GM21825 (cell line): ENCODE measurements around the gene SEMG2.

ENCODE experiments used
- ATAC-seq: cut with Tn5 transposase; IDR thresholded peaks from one replicate; pipeline ENCODE4 v1.9.1; 2021; ENCODE audit warnings: mild to moderate bottlenecking, moderate library complexity; ENCODE audit not compliant: unreplicated experiment

Gene SEMG2

GRCh38 chr20:45226287-45226686, 5.1 kb downstream of the SEMG2 start:
- no peak for ATAC-seq

- ATAC-seq = no peak
Observed at GRCh38 chr20:45229264-45230056, 8.3 kb downstream of the SEMG2 start.

DNA sequence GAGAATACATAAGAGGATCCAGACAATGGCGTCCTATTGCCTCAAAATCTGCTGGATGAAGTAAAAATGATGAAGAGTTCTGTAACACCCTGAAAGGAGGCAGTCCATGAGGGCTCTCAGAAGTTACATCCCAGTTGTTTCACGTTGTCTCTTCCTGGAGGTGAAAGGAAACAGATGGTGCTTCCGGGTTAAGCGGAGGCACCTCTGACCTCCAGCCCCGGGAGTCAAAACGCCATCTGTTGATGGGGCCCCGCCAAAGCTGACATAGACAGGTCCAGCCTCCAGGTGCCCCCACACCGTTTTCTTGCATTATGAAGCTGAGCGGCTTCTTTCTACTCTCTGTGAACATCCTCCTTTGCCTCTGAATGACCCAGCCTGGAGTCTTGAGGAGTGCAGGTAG, 9.5 kb downstream of the SEMG2 start:
- no peak for ATAC-seq

DNA sequence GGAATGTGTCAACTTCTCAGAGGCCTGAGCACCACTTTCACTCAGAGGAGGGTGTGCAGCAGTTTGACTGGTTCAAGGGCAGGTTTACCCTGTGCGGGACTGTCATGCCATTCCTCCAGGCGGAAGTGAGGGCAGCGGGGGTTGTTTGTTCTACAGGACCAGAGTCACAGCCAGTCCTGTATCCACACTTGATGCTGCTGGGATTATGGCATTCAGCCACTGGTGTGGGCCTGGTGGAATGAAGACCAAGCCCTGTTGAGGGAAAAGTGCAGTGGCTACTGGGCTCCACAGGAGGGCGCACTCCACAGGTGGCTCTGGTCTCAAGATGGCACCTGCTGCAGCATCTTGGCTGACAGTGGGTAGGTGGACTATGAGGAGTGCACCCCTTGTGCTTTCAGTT, 14.8 kb downstream of the SEMG2 start:
- no peak for ATAC-seq

DNA sequence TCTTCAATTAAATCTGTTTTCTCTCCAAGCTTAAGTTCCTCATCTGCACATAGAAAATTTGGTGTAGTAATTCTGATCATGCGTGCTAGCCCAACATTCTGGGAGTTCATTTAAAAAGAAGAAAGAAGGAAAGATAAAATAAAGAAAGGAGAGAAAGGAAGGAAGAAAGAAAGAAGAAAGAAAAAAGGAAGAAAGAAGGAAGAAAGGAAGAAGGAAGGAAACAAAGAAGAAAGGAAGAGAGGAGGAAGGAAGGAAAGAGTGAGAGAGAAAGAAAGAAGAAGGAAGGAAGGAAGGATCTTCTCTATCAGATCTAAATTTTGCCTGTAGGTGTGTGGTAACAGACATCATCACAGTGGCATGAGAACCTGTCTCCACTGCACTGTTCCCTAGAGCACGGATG, 17.0 kb downstream of the SEMG2 start:
- ATAC-seq = no peak

DNA sequence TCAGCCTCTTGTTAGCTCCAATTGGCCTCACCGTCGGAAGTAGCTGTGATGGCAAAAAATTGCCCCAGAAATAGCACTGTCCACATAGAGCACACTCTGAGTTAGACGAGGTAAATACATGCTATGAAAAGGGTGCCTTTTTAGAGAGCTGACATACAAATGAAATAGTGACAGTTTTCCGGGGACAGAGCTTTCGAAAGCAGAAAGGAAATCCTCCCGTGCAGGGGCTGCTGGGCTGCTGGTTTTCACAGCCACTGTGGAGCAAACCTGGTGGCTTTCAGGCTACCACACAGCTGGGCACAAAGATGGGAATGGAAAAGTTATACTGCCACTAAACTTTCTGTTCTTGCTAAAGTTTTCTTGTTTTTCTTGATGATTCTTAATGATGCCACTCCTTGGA, 24.9 kb downstream of the SEMG2 start:
- ATAC-seq = no peak

- no peak for ATAC-seq
Observed at GRCh38 chr20:45247865-45248264, 26.7 kb downstream of the SEMG2 start.

DNA sequence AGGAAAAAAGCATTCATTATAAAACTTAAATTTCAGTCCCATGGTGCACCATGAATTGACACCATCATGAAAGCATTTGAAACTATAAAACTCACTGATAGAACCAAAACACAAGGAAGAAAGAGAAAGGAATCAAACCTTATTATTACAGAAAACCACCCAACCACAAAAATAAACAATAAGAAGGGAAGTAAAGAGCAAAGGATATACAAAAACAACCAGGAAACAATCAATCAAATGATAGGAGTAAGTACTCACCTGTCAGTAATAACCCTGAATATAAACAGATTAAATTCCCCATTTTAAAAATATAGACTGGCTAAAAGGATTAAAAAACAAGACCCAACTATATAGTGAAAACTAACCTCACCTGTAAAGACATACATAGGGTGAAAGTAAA, 27.4 kb downstream of the SEMG2 start:
- ATAC-seq = no peak

GRCh38 chr20:45251884-45252560, 30.8 kb downstream of the SEMG2 start:
- no peak for ATAC-seq

DNA sequence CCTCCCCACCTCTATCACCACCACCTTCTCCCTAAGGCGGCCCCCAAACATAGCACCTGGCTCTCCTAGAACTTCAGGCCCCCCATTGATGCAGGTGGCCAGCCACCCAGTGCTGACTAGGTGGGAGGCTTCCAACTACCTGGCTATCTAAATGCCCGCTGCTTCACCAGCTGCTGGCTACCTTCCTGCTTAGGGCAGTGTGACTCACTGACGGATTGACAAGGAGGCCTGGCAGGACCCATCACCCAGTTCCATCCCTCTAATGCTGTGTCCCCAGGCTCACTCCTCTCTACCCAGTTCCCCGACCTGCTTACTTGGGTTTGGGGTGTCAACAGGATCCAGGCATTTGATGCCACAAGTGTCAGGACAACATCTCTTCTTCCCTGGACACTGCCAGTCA, 32.1 kb downstream of the SEMG2 start:
- ATAC-seq = no peak

DNA sequence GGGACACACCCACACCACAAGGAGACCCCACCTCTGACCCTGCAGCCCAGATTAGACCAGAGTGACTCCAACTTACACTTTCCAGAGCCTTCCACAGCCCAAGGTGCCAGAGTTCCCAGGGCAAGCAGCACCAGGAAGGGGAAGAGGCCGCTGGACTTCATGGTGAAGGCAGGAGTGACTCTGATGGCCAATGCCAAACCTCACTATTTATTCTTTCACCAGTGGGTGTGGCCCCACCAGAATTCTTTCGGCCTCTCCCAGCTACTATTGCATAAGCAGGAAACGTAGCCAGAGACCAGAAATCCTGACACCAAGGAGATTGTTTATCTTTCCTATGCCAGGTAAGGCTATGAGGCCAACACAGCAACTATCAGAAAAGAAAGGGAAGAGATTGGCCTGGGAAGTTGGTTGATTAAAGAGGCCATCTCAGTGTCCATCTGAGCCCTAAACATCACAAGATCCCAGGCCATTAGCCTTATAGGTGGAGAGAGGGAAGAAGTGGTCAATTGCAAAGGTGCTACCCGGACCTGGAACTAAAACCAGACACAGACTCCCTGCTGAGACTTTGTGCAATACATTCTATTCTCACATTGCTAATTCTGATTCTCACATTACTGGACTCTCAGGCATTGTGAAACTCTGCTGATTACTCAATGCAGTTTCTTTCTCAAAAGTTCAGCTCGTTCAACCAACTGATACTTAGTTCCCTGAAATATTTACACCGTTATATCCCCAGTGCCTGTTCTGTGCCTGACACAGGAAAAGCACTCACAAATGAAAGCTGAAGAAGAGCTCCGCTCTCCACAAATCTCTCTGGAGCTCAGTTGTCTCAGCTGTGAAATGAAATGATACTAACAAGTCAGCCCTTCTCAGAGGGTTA, 33.5 kb downstream of the SEMG2 start, which contains the start of gene SLPI:
Gene SLPI (minus strand): TSS at position 182 of the 880 bp plus-strand sequence. CDS start 21 bp downstream, at position 161.
- no peak for ATAC-seq

DNA sequence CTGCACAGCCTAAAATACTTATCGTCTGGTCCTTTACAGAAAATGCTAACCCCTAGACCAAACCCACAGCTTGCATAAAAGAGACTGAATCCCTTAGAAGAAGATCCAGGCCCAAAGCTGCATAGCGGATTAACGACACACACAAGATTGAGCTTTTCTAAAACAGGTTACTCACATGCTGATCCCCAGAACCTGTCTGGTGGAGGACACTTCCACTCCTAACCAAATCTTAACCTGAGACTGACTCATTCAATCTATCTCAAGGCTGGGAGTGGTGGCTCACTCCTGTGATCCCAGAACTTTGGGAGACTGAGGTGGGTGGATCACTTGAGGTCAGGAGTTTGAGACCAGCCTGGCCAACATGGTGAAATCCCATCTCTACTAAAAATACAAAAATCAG, 36.0 kb downstream of the SEMG2 start:
- no peak for ATAC-seq

DNA sequence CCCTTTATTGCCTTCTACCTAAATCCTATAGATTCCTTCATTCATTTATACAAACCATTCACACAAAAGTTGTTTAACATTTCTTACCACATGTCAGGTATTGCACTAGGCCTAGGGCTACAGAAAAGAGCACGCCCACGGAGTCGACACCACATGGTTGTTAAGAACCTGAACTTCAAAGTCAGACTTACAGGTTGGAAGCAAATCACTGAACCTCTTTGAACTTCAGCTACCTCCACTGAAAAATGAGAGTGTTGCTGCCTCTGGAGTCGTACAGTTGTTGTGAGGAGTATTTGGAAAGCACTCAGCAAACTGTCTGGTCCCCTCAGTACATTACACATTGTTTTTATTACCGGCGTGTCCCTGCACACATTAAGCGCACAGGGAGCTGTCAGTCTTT, 36.5 kb downstream of the SEMG2 start:
- ATAC-seq = no peak

GRCh38 chr20:45258259-45258658, 37.1 kb downstream of the SEMG2 start:
- no peak for ATAC-seq

DNA sequence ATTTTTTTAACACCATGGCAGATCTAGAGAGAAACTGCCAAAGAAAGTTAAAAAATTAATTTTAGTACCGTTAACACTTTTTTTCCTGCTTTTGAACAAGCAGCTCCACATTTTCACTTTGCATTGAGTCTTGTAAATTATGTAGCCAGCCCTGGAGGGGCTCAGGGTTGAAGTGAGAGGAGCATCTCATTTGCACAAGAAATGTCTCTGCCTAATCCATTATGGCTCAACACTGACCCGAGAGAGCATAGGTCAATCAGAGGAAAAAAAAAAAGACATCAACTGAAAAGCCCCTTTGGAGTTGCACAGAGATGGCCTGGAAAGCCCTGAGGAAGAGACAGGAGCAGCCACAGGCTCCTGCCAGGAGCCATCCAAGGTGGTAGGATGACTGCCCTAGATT, 37.5 kb downstream of the SEMG2 start:
- no peak for ATAC-seq

- ATAC-seq = no peak
Observed at GRCh38 chr20:45263556-45264266, 42.5 kb downstream of the SEMG2 start.

GRCh38 chr20:45266977-45267376, 45.8 kb downstream of the SEMG2 start:
- ATAC-seq = no peak

GRCh38 chr20:45268531-45268930, 47.4 kb downstream of the SEMG2 start:
- ATAC-seq = no peak

DNA sequence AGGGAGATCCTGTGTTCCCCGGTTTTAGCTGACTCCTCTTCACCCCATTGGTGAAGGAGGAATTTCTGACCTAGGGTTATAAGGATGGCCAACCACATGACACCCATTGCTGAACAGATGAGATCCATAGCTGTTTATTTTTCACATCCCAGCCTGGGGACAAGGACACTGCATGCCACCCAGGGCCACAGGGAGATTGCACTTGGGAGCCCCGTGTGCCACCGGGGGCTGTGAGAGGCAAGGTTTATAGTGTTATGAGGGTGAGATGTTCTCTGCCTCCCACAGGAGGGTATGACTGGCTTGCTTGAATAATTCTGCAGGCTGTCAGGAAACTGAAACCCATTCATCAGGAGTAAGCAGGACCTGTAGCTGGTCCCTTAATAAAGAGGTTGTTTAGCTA, 47.9 kb downstream of the SEMG2 start:
- ATAC-seq = no peak

- no peak for ATAC-seq
Observed at GRCh38 chr20:45269754-45270270, 48.6 kb downstream of the SEMG2 start.
